Heart right ventricle (tissue), 16 donors: ENCODE results near the gene SNX33. TPM values are rescaled to one million over a fixed set of nuclear protein-coding genes. Genes with fewer than 3 reads are reported as not detected.

Source experiments
- ATAC-seq, 8 donors: fragments of 200-7000 bp; cut with Tn5 transposase; one replicate each; pipeline ENCODE4 v1.9.1; 2020; ENCODE audit warnings: mild to moderate bottlenecking in 8 of 8, moderate library complexity in 8 of 8, moderate number of reproducible peaks in 1 of 8
- DNase-seq, 2 donors: peaks; one replicate each; pipeline ENCODE4 v3.0.0-alpha.2; 2020
- H3K27ac ChIP-seq, 10 donors: fragments of 200-600 bp; sonication (generic) in 2 of 10; one replicate each; pipeline versions ENCODE4 v1.5.0 to v1.8.0; 2020 to 2022; ENCODE audit warnings: mild to moderate bottlenecking in 3 of 10
- H3K27me3 ChIP-seq, 7 donors: fragments of 200-600 bp; one replicate each; pipeline ENCODE4 v1.8.0; 2021 to 2022; ENCODE audit warnings: mild to moderate bottlenecking in 2 of 7
- H3K36me3 ChIP-seq, 9 donors: fragments of 200-600 bp; sonication (generic) in 1 of 9; one replicate each; pipeline versions ENCODE4 v1.5.0 to v1.8.0; 2020 to 2022; ENCODE audit warnings: mild to moderate bottlenecking in 2 of 9
- H3K4me1 ChIP-seq, 9 donors: fragments of 200-600 bp; sonication (generic) in 1 of 9; one replicate each; pipeline versions ENCODE4 v1.5.0 to v1.8.0; 2020 to 2022; ENCODE audit warnings: mild to moderate bottlenecking in 4 of 9
- H3K4me3 ChIP-seq, 10 donors: fragments of 200-600 bp; sonication (generic) in 2 of 10; one replicate each; pipeline versions ENCODE4 v1.5.0 to v1.8.0; 2020 to 2022; ENCODE audit warnings: mild to moderate bottlenecking in 7 of 10, moderate library complexity in 2 of 10
- H3K9me3 ChIP-seq, 11 donors: fragments of 200-600 bp in 10 of 11; sonication (generic) in 2 of 11; one replicate each; pipeline versions ENCODE4 v1.5.0 to v1.8.0; 2013 to 2022; ENCODE audit warnings: mild to moderate bottlenecking in 2 of 11, control low read depth in 1 of 11, moderate library complexity in 1 of 11
- WGBS, 2 donors: extraction: QIAGEN DNeasy Blood & Tissue Kit; methylation state at CpG; one replicate each; pipeline ENCODE4 v1.1.7; 2013; ENCODE audit warnings: inconsistent platforms in 1 of 2; 5-methylcytosine and 5-hydroxymethylcytosine counted together
- intact Hi-C, 10 donors: fragments of 100-400 bp; cut with DNase I; formaldehyde crosslinking; loops; one replicate each; pipeline versions ENCODE4 v1.11.1 to v1.14.2; 2022
- polyA plus RNA-seq, 2 donors: library from polyadenylated mRNA; stranded (reverse); fragments of 200-250 nt; gene quantifications; one replicate each; pipeline ENCODE4 v1.2.3, GENCODE V29; 2013
- total RNA-seq, 10 donors: library from RNA; stranded (reverse); fragmentation: NEBNext Ultra II Directional in 3 of 10; extraction: Animal tissue kit (Norgen Biotek cat#: 25700) in 3 of 10; gene quantifications; one replicate each; pipeline versions ENCODE4 v1.2.1 to v1.2.4, GENCODE V29; 2021 to 2023
- TF ChIP-seq, protein P1 (sequence below), 9 donors: fragments of 200-600 bp; sonication (generic) in 2 of 9; IDR thresholded peaks; one replicate each; pipeline versions ENCODE4 v1.5.0 to v1.8.0; 2021 to 2022; ENCODE audit warnings: antibody characterized with exemption in 9 of 9, mild to moderate bottlenecking in 5 of 9, moderate library complexity in 1 of 9
- donor health status: Arrhythmogenic right ventricular cardiomyopathy.
- donor health status: ischemic (EF 13 %, LVEDD 7.1; RV severe dilation, severe dysfunction).
- donor health status: healthy with polysubstance abuse.
- donor health status: DM: no; HTN: yes; CAD: no.
- donor health status: DM: no; HTN: no; CAD: no.
- donor health status: ischemic (EF 25% LVEDD 6.9; RV normal size, moderate dysfunction).
- donor health status: ischemic (EF 25% LVEDD 5.7; RV mildly dilated, moderate dysfunction).
- donor health status: healthy.
- donor health status: DM: yes; HTN: yes; CAD: no.
- donor health status: Ischemic cardiomyopathy.
- donor health status: ischemic (EF 35%, LVEDD 5.7; RV mildly dilated, moderate dysfunction).
- donor health status: nonischemic (EF 11% LVEDD 7.7; RV severe dilation, severe dysfunction).
- donor health status: DM: yes; HTN: yes; CAD: no.
- donor health status: PGD.
- donor health status: ischemic (EF 29% LVEDD 5.4; RV normal size, mild dysfunction).
- donor health status: nonischemic (EF 23%, LVEDD 6.1; RV moderate dilation, normal function).

Gene SNX33
- total and polyA plus RNA-seq, 12 donors = 7.4 to 14.8 (median 9.7) TPM

DNA sequence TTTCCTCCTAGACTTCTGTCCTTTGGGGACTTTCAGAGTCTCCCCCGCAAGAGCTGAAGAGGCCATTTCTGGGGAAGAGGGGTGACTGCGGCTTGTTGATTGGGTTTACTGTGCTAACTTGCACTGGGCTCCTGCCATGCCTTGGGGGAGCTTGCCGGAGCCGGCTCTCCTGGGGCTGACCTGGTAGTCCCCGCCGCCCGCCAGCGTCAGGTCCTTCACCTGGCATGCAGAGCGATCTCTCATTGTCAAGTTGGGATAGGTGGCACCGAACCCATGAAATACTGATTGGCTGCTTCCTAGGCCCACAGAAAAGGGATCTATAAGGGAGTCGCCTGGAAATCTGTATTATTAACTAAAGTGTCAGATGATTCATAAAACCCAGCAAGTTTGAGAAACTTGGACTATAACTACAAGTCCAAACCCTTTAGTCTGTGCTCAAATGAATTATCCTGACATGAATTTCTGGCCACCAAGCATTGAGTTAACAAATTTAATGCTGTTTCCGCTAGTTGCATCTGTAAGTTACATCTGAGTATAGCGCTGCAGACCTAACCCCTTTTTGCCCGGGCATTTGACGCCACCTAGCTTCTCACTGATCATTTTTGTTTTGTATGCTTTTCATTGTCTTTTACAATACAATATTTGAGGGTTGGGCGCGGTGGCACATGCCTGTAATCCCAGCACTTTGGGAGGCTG lies 7.1 kb upstream of the SNX33 start:
- intact Hi-C loops = loop anchor here in 2 of 10 donors (5.0 to 10.0 kb wide), 2 partner anchors 264 to 273 kb away; partner anchors contain the start of genes FBXO22 (in 1 of the 2) and MAN2C1 (in 1 of the 2)
- H3K4me1 ChIP-seq = peaks cover 15 to 42% (median 37%) of the 10 kb centered on the region in 9 donors
- DNase-seq (peak in 1 of 2 donors; percentile 51), ATAC-seq (peak; percentile 2 to 60 (median 32))
- H3K27me3 ChIP-seq = no peaks in the 10 kb centered on the region
- peaks cover 0 to 13% (median 0%) of the 10 kb centered on the region in 9 donors for H3K36me3 ChIP-seq
- H3K27ac ChIP-seq = peak overlapping the region; percentile 87 to 100 (median 92)
- WGBS, 2 donors = 7 to 8% methylated on average over 17 of the region's 17 CpGs
- H3K4me3 ChIP-seq = peak overlapping the region; percentile 67 to 98 (median 88)
- H3K9me3 ChIP-seq = no peaks in the 10 kb centered on the region
- TF ChIP-seq, protein P1, sequence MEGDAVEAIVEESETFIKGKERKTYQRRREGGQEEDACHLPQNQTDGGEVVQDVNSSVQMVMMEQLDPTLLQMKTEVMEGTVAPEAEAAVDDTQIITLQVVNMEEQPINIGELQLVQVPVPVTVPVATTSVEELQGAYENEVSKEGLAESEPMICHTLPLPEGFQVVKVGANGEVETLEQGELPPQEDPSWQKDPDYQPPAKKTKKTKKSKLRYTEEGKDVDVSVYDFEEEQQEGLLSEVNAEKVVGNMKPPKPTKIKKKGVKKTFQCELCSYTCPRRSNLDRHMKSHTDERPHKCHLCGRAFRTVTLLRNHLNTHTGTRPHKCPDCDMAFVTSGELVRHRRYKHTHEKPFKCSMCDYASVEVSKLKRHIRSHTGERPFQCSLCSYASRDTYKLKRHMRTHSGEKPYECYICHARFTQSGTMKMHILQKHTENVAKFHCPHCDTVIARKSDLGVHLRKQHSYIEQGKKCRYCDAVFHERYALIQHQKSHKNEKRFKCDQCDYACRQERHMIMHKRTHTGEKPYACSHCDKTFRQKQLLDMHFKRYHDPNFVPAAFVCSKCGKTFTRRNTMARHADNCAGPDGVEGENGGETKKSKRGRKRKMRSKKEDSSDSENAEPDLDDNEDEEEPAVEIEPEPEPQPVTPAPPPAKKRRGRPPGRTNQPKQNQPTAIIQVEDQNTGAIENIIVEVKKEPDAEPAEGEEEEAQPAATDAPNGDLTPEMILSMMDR (IDR thresholded peaks at IDR 0.05) = peak in 2 of 9 donors; percentile 17 to 34

DNA sequence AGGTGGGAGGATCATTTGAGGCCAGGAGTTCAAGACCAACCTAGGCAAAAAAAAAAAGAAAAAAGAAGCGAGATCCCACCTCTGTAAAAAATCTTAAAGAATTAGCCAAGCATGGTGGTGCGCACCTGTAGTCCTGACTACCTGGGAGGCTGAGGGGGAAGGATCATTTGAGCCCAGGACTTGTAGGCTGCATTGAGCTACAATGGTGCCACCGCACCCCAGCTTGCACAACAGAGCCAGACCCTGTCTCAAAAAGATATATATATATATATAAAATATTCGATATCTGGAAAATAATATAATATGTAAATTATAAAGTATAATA lies 6.6 kb upstream of the SNX33 start:
- no peaks in the 10 kb centered on the region for H3K27me3 ChIP-seq

DNA sequence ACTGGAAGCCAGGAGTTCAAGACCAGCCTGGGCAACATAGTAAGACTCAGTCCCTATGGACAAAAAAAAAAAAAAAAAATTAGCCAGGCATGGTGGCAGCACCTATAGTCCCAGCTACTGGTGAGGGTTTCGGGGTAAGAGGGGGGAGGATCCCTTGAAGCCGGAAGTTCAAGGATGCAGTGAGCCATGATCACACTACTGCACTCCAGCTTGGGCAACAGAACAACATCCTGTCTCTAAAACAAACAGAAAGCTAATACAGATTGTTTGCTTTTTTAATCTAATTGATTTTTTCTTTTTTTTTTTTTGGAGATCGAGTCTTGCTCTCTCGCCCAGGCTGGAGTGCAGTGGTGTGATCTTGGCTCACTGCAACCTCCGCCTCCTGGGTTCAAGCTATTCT lies 6.1 kb upstream of the SNX33 start:
- intact Hi-C loops = loop anchor here in 2 of 10 donors (5.0 to 10.0 kb wide), 2 partner anchors 263 to 274 kb away; partner anchors contain the start of genes FBXO22 (in 1 of the 2) and MAN2C1 (in 1 of the 2)
- no peak for DNase-seq
- Histone ChIP-seq H3K36me3 (peaks cover 0 to 13% (median 0%) of the 10 kb centered on the region in 9 donors), H3K4me3 (no peak overlapping the region), H3K4me1 (peaks cover 15 to 50% (median 43%) of the 10 kb centered on the region in 9 donors), H3K27ac (no peak overlapping the region), H3K27me3 (no peaks in the 10 kb centered on the region), H3K9me3 (no peaks in the 10 kb centered on the region)
- no peak for ATAC-seq
- TF ChIP-seq, protein P1 (IDR thresholded peaks at IDR 0.05) = no peak
- 77 to 81% methylated on average over 5 of the region's 5 CpGs for WGBS, 2 donors

More for the DNA sequence above, 6.6 kb upstream of the SNX33 start:
- TF ChIP-seq, protein P1 (IDR thresholded peaks at IDR 0.05) = no peak
- peak overlapping the region in 4 of 10 donors; percentile 70 to 89 (median 86) for H3K4me3 ChIP-seq
- peaks cover 15 to 46% (median 40%) of the 10 kb centered on the region in 9 donors for H3K4me1 ChIP-seq
- intact Hi-C loops = loop anchor here in 2 of 10 donors (5.0 to 10.0 kb wide), 2 partner anchors 264 to 274 kb away; partner anchors contain the start of genes FBXO22 (in 1 of the 2) and MAN2C1 (in 1 of the 2)
- peak overlapping the region in 6 of 10 donors; percentile 87 to 100 (median 94) for H3K27ac ChIP-seq
- ATAC-seq (no peak), DNase-seq (no peak)
- WGBS, 2 donors = 76 to 84% methylated on average over 4 of the region's 4 CpGs
- H3K9me3 ChIP-seq = no peaks in the 10 kb centered on the region
- peaks cover 0 to 13% (median 0%) of the 10 kb centered on the region in 9 donors for H3K36me3 ChIP-seq

DNA sequence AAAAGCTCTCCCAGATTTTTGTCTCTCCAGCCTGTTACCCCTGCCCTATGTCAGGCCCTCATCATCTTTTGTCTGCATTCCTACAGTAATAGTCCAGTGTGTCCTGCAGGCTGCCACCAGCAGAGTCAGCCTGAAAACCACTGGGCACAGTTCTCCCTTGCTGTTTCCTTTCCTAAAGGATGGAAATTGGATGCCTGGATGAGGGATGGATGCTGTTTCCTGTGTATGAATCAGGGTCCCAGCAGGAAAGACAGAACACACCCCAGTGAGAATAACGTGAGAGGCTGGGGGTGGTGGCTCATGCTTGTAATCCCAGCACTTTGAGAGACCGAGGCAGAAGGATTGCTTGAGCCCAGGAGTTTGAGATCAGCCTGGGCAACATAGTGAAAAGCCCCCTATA lies 3.3 kb upstream of the SNX33 start:
- DNase-seq (no peak), ATAC-seq (no peak)
- intact Hi-C loops = loop anchor here in 2 of 10 donors (5.0 to 10.0 kb wide), 2 partner anchors 260 to 277 kb away; partner anchors contain the start of genes FBXO22 (in 1 of the 2) and MAN2C1 (in 1 of the 2)
- Histone ChIP-seq H3K9me3 (no peaks in the 10 kb centered on the region), H3K27me3 (peaks cover 0 to 5% (median 0%) of the 10 kb centered on the region in 7 donors), H3K27ac (no peak overlapping the region), H3K4me1 (peaks cover 9 to 38% (median 27%) of the 10 kb centered on the region in 9 donors), H3K4me3 (no peak overlapping the region), H3K36me3 (peaks cover 0 to 1% (median 0%) of the 10 kb centered on the region in 9 donors)
- TF ChIP-seq, protein P1 (IDR thresholded peaks at IDR 0.05) = no peak
- WGBS, 2 donors = 71 to 77% methylated on average over 2 of the region's 2 CpGs
